ENCODE data around the gene C6orf120. TPM values are rescaled to one million over a fixed set of nuclear protein-coding genes. Genes with fewer than 3 reads are reported as not detected.
"Not testable (repeated sequence)": the region's sequence is repeated elsewhere in the genome, so short reads cannot be mapped to it uniquely, and the experiment has no call there.

The C6orf120 gene
- total RNA-seq, 4 donors from 2014 or later = 19.0 to 41.5 (median 31.4) TPM

DNA sequence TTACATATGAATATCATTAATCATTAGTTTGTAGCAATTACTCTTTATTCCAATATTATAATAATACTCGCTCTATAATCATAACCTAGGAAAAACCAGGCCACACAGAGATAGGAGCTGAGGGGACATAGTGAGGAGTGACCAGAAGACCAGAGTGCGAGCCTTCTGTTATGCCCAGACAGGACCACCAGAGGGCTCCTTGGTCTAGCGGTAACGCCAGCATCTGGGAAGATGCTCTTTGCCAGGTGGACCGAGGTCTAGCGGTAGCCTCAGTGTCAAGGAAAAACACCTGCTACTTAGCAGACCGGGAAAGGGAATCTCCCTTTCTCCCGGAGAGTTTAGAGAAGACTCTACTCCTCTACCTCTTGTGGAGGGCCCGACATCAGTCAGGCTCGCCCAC, 4.8 kb upstream of the C6orf120 start:
- H3K36me3 ChIP-seq, H3K27me3 ChIP-seq, H3K9me3 ChIP-seq, H3K27ac ChIP-seq, H3K4me3 ChIP-seq, DNase-seq: not testable (repeated sequence)
- TF ChIP-seq, protein P1, sequence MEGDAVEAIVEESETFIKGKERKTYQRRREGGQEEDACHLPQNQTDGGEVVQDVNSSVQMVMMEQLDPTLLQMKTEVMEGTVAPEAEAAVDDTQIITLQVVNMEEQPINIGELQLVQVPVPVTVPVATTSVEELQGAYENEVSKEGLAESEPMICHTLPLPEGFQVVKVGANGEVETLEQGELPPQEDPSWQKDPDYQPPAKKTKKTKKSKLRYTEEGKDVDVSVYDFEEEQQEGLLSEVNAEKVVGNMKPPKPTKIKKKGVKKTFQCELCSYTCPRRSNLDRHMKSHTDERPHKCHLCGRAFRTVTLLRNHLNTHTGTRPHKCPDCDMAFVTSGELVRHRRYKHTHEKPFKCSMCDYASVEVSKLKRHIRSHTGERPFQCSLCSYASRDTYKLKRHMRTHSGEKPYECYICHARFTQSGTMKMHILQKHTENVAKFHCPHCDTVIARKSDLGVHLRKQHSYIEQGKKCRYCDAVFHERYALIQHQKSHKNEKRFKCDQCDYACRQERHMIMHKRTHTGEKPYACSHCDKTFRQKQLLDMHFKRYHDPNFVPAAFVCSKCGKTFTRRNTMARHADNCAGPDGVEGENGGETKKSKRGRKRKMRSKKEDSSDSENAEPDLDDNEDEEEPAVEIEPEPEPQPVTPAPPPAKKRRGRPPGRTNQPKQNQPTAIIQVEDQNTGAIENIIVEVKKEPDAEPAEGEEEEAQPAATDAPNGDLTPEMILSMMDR (IDR thresholded peaks at IDR 0.05) = peak in 2 of 6 experiments; percentile 20 to 21
- H3K4me1 ChIP-seq = peaks cover 0 to 19% (median 0%) of the 10 kb centered on the region in 4 donors

DNA sequence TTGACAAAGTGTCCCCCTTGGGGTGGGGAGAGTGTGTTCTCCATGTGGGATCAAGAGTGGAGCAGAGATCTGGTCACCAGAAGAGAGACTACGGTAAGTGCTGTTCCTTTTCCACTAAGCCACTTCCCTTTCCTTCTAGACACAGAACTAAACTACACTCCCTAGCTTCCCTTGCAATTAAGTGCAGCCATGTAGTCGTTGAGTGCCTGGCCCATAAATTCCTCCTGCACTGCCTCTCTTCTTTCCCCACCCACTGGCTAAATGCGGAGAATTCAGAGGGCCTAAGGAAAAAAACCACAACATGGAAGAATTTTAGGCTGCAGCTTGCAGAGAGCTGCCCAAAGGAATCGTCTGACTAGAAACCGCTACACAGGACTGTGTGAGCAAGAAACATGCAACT, 1.6 kb upstream of the C6orf120 start:
- DNase-seq = no peak
- no peaks in the 10 kb centered on the region for H3K9me3 ChIP-seq
- no peak overlapping the region for H3K27ac ChIP-seq
- no peak for TF ChIP-seq POLR2A (IDR thresholded peaks at IDR 0.05)
- TF ChIP-seq, protein P1 (IDR thresholded peaks at IDR 0.05) = no peak
- peaks cover 0 to 7% (median 0%) of the 10 kb centered on the region in 3 donors for H3K36me3 ChIP-seq
- no peaks in the 10 kb centered on the region for H3K27me3 ChIP-seq
- H3K4me1 ChIP-seq = peaks cover 0 to 42% (median 8%) of the 10 kb centered on the region in 4 donors
- H3K4me3 ChIP-seq = peak overlapping the region in 1 of 4 donors; percentile 85

DNA sequence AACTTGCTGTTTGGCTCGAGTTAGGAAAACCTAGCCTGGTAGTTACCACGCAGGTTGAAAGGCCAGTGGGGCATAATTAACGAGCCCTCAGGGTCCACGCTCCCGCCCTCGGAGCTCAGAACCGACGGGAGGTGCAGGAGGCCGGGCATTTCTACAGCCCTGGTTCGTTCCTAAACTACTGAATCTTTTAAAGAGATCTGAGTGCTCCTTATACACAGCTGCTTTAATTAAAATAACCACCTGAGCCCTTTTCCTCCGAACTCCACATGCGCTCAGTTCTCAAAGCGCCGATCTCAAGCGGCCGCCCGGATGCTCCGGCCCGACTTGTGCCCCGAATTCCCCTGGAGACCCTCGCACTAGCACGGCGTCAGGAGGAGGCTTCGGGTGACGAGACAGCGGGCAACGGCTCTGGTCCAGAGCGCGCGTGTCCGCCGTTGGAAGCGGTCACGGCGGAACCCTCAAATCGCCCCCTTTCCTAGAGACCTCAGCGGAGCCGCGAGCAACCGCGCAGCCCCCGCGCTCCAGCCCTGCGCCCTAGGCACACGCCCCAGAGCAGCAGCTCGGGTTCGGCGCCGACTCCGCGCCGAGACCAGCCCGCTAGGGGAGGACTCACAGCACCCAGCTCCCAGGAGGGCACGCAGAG, 494 bp upstream of the C6orf120 start:
- no peaks in the 10 kb centered on the region for H3K27me3 ChIP-seq
- no peaks in the 10 kb centered on the region for H3K9me3 ChIP-seq
- peaks cover 0 to 10% (median 0%) of the 10 kb centered on the region in 3 donors for H3K36me3 ChIP-seq
- H3K4me1 ChIP-seq = peaks cover 0 to 46% (median 9%) of the 10 kb centered on the region in 4 donors
- DNase-seq = peak in 1 of 3 donors; percentile 30
- H3K4me3 ChIP-seq = peak overlapping the region; percentile 80 to 97 (median 90)
- peak overlapping the region; percentile 93 to 98 (median 96) for H3K27ac ChIP-seq
- no peak for TF ChIP-seq POLR2A (IDR thresholded peaks at IDR 0.05)
- TF ChIP-seq, protein P1 (IDR thresholded peaks at IDR 0.05) = peak in 2 of 6 experiments; percentile 22 to 26

DNA sequence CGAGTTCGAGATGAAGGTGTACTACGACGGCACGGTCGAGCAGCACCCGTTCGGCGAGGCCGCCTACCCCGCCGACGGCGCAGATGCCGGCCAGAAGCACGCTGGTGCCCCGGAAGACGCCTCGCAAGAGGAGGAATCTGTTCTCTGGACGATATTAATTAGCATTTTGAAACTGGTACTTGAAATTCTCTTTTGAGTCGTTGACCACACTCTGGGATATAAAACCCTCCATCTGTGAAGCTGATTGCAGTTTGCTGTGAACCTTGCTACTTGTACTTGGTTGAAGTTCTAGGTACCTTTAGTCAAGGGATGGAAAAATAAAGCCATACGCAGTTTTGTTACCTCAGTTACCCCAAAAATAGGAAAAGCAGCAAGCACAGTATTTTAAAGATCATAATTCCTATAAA, 917 bp downstream of the C6orf120 start:
- no peaks in the 10 kb centered on the region for H3K9me3 ChIP-seq
- H3K4me3 ChIP-seq = peak overlapping the region; percentile 80 to 97 (median 90)
- TF ChIP-seq, protein P1 (IDR thresholded peaks at IDR 0.05) = no peak
- no peak for TF ChIP-seq POLR2A (IDR thresholded peaks at IDR 0.05)
- DNase-seq = no peak
- H3K4me1 ChIP-seq = peaks cover 0 to 46% (median 9%) of the 10 kb centered on the region in 4 donors
- no peaks in the 10 kb centered on the region for H3K27me3 ChIP-seq
- peaks cover 0 to 13% (median 0%) of the 10 kb centered on the region in 3 donors for H3K36me3 ChIP-seq
- peak overlapping the region; percentile 93 to 98 (median 96) for H3K27ac ChIP-seq

DNA sequence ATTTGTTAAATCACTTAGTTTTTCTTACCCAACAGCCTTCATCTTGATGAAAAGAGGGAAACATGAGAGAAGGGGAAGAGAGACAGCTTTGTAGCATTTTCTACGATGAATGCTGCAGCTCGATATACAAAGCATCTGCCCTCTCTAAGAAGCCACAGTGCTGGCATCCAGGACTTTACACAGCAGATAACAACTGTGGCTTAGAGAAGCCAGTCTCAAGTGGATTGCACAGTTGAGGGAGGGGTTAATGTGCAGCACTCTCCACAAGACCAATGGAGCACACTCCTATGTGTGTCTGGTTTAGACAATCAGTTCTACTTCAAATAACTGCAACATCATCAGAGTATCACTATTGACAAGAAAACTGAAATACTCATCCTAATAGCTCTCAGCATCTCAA, 5.8 kb downstream of the C6orf120 start:
- Histone ChIP-seq H3K9me3 (no peaks in the 10 kb centered on the region), H3K27me3 (no peaks in the 10 kb centered on the region), H3K4me1 (peaks cover 0 to 27% (median 9%) of the 10 kb centered on the region in 4 donors), H3K4me3 (no peak overlapping the region), H3K36me3 (peaks cover 0 to 51% (median 0%) of the 10 kb centered on the region in 3 donors), H3K27ac (no peak overlapping the region)
- no peak for DNase-seq
- no peak for TF ChIP-seq POLR2A (IDR thresholded peaks at IDR 0.05)
- TF ChIP-seq, protein P1 (IDR thresholded peaks at IDR 0.05) = no peak
